ENCODE data around the gene SETBP1.

Gene SETBP1

GRCh38 chr18:44936485-44936884 is 255.8 kb downstream of the SETBP1 start:
- DNase-seq (ENCODE audit: low spot score) = no peak

GRCh38 chr18:44937960-44938719 is 257.5 kb downstream of the SETBP1 start:
- DNase-seq (ENCODE audit: low spot score) = peak; percentile 71

- no peak for DNase-seq (ENCODE audit: low spot score)
These were observed 258.3 kb downstream of the SETBP1 start for GRCh38 chr18:44938720-44939665.

DNA sequence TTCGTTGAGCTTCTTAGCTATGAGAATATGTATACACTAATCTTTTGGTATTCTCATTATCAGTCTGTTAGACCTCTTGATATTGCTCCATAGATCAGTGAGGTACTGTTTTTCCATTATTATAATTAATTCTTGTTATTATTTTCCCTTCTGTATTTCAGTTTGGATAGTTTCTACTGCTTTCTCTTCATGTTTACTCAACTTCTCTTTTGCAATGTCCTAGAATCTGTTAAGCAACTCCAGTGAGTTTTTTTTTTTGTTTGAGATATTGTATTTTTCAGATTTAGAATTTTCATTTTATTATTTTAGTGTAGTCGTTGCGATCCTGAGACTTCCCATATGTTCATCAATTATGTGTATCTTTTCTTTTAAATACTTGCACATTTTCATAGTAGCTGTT is 260.8 kb downstream of the SETBP1 start:
- DNase-seq (ENCODE audit: low spot score) = no peak

- no peak for DNase-seq (ENCODE audit: low spot score)
These were observed 261.4 kb downstream of the SETBP1 start for GRCh38 chr18:44942073-44942472.

DNA sequence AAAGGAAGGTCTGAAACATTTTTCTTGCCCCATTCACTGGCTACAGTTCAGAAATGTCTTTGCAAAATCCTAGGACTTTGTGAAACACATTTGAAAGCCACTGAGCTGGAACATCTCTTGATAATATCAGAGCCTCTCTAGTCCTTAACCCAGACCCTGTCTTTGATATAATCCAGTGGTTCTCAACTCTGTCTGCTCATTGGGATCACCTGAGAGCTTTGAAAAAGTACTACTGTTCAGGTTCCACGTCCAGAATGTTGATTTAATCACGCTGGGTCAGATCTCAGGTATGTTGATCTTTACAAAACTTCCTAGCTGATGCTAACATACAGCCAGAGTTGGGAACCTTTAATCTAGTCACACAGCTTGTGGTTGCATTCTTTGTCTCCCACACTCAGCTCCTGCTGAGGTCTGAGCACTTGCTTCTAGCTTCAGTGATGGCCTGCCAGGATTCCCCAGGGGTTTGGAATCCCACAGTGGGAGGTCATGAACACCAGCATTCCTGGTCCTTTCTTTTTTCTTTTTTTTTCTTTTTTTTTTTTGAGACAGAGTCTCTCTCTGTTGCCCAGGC is 262.7 kb downstream of the SETBP1 start:
- DNase-seq (ENCODE audit: low spot score) = peak; percentile 63

GRCh38 chr18:44944461-44944860 is 263.8 kb downstream of the SETBP1 start:
- DNase-seq (ENCODE audit: low spot score) = no peak

DNA sequence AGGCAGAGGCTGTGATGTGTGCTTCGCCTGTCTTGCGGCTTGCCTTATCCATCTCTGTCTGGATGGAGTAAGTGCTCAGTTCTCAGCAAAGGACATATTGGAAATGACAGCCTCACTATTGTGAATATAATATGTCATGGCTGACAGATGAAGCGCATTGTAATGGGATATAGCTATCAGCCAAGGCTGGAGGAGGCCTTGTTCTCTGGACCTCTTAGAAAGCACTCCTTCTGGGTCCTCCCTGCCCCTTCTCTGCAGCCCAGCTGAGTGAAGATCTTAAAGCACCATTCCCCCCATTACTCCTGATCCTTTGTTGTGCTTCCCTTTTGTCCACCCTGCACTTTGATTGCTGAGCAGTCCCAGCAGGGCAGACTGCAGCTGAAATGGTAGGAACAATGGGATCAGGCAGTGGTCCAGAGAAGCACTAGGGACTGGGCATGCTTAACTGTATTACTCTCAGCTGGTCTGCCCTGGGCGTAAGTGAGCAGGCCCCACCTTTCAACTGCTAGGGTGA is 265.3 kb downstream of the SETBP1 start:
- peak; percentile 54 for DNase-seq (ENCODE audit: low spot score)

DNA sequence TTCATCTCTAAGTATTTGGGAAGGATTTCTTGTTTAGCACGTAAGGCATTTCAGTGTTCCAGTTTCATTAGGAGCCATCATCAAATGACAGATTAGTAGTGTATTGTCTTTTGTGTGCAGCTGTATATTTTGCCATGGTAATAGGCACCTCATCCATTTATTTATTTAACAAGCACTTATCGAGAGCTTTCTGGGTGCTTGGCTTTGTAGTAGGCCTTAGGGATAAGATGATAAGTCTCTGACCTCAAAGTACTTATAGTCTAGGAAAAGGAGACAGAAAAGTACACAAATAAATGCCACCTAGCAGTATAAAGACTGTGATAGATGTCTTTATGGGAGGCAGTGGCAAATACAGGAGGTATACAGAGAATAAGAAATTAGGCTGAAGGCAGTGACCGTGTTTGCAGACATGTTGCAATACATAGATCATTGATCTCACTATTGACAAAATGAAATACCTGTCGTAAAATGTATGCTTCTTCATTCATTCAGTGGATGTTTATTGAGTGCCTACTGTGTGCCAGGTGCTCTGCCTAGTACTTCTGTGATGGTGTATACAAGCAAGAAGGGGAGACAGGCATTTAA is 265.9 kb downstream of the SETBP1 start:
- no peak for DNase-seq (ENCODE audit: low spot score)

DNA sequence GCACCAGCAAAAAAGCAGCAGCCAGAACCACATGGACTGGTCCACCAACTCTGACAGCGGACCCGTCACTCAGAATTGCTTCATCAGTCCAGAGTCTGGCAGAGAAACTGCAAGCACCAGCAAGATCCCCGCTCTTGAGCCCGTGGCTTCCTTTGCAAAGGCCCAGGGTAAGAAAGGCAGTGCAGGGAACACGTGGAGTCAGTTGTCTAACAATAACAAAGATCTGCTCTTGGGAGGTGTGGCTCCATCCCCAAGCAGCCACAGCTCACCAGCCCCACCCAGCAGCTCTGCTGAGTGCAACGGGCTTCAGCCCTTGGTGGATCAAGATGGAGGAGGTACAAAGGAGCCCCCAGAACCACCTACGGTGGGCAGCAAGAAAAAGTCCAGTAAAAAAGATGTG is 269.3 kb downstream of the SETBP1 start:
- DNase-seq (ENCODE audit: low spot score) = no peak

DNA sequence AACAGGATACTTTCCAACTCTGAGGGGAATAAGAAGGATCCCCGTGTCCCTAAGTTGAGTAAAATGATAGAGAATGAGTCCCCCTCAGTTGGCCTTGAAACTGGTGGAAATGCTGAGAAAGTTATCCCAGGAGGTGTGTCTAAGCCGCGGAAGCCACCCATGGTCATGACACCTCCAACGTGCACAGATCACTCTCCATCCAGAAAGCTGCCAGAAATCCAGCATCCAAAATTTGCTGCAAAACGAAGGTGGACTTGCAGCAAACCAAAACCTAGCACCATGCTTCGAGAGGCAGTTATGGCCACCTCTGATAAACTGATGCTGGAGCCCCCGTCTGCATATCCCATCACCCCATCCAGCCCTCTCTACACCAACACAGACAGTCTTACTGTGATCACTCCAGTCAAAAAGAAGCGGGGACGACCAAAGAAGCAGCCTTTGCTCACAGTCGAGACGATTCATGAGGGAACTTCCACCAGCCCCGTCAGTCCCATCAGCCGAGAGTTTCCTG is 270.1 kb downstream of the SETBP1 start:
- no peak for DNase-seq (ENCODE audit: low spot score)

DNA sequence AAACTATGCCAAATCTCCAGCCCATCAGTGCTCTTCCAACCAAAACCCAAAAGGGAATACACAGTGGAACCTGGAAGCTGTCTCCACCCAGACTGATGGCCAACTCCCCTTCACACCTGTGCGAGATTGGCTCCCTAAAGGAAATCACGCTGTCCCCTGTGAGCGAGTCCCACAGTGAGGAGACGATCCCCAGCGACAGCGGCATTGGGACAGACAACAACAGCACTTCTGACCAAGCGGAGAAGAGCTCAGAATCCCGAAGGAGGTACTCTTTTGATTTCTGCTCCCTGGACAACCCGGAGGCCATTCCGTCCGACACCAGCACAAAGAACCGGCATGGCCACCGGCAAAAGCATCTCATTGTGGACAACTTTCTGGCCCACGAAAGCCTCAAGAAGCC is 271.1 kb downstream of the SETBP1 start:
- DNase-seq (ENCODE audit: low spot score) = no peak

DNA sequence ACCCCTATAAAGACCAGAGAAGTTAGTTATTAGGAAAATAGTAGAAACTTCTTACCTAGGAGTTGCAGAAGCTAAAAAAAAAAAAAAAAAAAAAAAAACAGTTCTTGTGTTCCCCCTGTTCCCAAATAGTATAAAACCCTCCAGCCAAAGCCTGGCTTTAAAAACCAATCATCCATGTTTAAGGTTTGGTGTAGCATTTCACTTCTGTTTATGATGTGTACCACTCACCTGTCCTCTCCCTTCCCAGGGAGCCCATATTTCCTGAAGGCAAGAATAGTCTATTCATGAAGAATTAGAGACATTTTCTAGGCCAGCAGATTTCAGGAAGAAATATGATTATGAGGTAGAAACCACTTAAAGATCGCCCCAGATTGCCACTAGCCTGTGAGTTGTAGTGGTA is 273.6 kb downstream of the SETBP1 start:
- no peak for DNase-seq (ENCODE audit: low spot score)

DNA sequence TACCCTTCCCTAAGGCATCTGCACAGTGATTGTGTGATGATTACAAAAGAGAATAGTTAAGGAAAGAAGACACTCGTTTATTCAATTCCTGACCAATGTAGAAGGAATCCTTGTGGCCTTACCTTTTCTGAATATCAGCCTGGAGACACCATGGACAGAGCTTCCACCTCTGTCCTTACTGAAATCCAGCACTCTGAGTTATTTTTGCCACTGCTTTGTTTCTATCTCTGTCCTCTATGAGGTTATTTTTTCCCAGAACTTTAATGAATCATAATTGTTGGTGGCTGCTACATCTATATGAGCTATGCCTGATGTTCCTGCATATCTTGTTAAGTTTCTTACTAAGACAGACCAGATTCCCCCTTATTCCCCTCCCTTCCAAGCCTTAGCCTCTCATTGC is 275.1 kb downstream of the SETBP1 start:
- no peak for DNase-seq (ENCODE audit: low spot score)

- DNase-seq (ENCODE audit: low spot score) = no peak
These were observed 276.3 kb downstream of the SETBP1 start for GRCh38 chr18:44957025-44957424.

DNA sequence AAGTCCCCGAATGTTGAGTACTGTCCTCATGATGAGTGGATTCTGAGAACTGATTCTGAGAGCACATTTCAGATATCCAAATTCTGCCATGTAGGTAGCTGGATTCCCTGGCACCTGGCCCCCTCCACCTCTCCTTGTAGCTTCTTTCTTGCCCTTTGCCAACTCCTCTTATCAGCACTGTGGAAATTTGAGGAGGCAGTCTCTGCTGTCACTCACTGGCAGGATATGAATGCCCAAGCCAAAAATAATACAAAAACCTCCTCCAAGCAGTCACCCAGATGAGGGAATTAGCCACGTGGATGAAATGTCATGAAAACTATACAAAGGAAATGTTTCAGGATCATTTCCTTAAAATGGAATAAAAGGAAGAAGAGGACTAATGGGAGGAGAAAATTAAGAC is 276.8 kb downstream of the SETBP1 start:
- DNase-seq (ENCODE audit: low spot score) = no peak

DNA sequence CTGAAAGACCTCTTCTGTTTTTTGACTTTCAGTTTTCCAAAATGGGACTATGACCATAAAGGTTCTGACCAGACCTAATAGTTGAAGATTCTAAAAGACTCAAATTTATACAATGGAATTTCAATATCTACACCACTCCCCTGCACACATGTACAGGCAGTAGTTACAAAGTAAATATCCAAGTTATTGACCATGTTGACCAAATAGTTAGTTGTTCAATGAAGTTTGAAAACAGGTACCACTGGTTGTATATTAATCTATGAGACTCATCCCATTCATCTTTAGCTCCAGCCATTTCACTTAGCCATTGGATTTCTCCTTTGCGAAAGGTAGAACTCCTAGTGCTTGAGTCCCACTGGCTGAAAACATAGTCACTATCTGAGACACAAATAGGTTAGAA is 277.4 kb downstream of the SETBP1 start:
- DNase-seq (ENCODE audit: low spot score) = no peak

GRCh38 chr18:44958455-44958854 is 277.8 kb downstream of the SETBP1 start:
- no peak for DNase-seq (ENCODE audit: low spot score)

DNA sequence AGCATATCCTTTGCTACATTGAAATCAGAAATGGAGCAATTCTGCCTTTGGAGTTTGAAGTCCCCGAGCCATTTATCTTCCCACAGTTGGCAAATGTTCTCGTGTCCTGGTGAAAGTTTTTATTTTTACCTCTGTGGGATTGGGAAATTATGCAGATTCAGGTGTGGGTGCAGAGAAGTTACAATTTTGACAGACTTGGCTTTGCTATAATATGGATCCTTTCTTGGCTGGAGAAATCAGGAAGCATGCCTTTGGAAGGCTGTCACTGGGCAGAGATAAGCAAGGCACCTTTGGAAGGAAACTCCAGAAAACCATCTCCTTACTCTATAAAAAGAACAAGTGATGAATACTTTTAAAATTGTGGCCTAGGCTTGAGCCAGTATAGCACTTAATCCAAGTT is 278.3 kb downstream of the SETBP1 start:
- DNase-seq (ENCODE audit: low spot score) = no peak

- DNase-seq (ENCODE audit: low spot score) = no peak
These were observed 279.9 kb downstream of the SETBP1 start for GRCh38 chr18:44960580-44960979.

DNA sequence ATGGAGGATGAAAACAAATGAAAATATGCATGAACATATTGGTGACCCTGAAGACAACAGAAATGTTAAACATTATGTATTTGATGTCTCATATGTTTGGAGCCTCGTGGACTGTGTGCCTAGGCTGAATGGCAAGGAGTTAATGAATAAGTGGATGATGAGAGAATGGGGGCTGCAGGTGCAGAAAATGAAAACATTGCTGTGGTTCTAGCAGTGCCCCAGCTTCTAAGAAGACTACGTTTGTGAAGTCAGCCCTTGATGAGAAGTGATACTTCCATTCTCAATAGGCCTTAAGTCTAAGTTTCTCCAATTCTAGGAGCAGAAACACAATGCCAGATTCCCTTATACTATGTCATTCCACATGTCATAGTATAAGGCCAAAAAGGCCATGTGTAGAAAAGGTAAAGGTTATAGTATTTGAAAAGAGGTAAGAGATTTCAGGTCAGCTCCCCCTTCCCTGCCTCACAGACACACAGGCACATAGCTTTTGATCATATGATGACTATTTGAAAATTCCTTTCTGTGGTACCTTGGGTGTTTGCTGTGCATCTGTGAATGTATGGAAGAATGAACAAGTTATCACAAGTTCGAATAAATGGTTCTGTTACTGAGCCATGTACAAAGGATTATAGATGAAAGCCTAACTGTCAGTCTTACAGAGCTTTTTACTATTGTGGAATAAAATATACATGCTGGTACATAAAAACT is 280.8 kb downstream of the SETBP1 start:
- DNase-seq (ENCODE audit: low spot score) = no peak

Measured in SK-N-DZ (cell line).